ENCODE results near the gene HAUS6. TPM values are rescaled to one million over a fixed set of nuclear protein-coding genes. Genes with fewer than 3 reads are reported as not detected.

HAUS6 gene
- total and polyA plus RNA-seq, 2 experiments from 2014 or later: 32.7 to 48.7 TPM

- Histone ChIP-seq H3F3A (replicated peaks; ENCODE audit: low read depth) (no peaks in the 10 kb centered on the region), H4K20me1 (replicated peaks; ENCODE audit: insufficient read depth) (no peaks in the 10 kb centered on the region), H3K9me2 (ENCODE audit: insufficient read depth) (peaks cover 8% of the 10 kb centered on the region), H2AFZ (no peak overlapping the region), H3K27me3 (ENCODE audit: insufficient read depth) (no peaks in the 10 kb centered on the region), H3K27ac (ENCODE audit: low read depth) (no peak overlapping the region), H3K79me2 (replicated peaks; ENCODE audit: insufficient read depth) (no peaks in the 10 kb centered on the region), H3K4me3 (no peak overlapping the region), H3K4me2 (no peak overlapping the region), H3K4me1 (ENCODE audit: insufficient read depth) (no peaks in the 10 kb centered on the region), H3K36me3 (ENCODE audit: insufficient read depth) (no peaks in the 10 kb centered on the region)
- no peaks in the 10 kb centered on the region for H3K36me3 Mint-ChIP-seq (ENCODE audit: low read depth)
- no peak for TF ChIP-seq EZH2 (IDR thresholded peaks at IDR 0.05; ENCODE audit: low read depth, unreplicated experiment)
- TF ChIP-seq ZNF114 (CRISPR knock-in tag; IDR thresholded peaks at IDR 0.05): no peak
- TF ChIP-seq CREB1 (CRISPR knock-in tag; IDR thresholded peaks at IDR 0.05; ENCODE audit: low read depth): no peak
- TF ChIP-seq POLR2AphosphoS5 (IDR thresholded peaks at IDR 0.05; ENCODE audit: low read depth): no peak
- TF ChIP-seq STAT1 (IDR thresholded peaks at IDR 0.05; ENCODE audit: unreplicated experiment): no peak
- no peak for TF ChIP-seq ZNF331 (CRISPR knock-in tag; IDR thresholded peaks at IDR 0.05; ENCODE audit: low read depth)
- TF ChIP-seq REST (IDR thresholded peaks at IDR 0.05; ENCODE audit: unreplicated experiment): no peak
- no peak for TF ChIP-seq JUNB (IDR thresholded peaks at IDR 0.05; ENCODE audit: unreplicated experiment)
- no peak for TF ChIP-seq NANOG (IDR thresholded peaks at IDR 0.05; ENCODE audit: borderline replicate concordance)
- TF ChIP-seq EZH2phosphoT487 (IDR thresholded peaks at IDR 0.05; ENCODE audit: unreplicated experiment): no peak
- no peak for TF ChIP-seq CTCF (conservative IDR thresholded peaks at IDR 0.05; ENCODE audit: low read depth in 2 of 2)
- no peak for TF ChIP-seq ETS1 (IDR thresholded peaks at IDR 0.05)
- H3K9me3 Mint-ChIP-seq: no peaks in the 10 kb centered on the region
- H3K4me3 Mint-ChIP-seq: no peak overlapping the region
- peaks cover 1% of the 10 kb centered on the region for H3K27me3 Mint-ChIP-seq (ENCODE audit: insufficient read depth, low read depth, poor library complexity)
- DNase-seq (ENCODE audit: low spot score) (no peak), ATAC-seq (no peak)
- H3K27ac Mint-ChIP-seq: no peak overlapping the region
- H3K4me1 Mint-ChIP-seq: no peaks in the 10 kb centered on the region
Measured at GRCh38 chr9:19027825-19028224, 74.9 kb downstream of the HAUS6 start.

Data from GM23338 (cell line).